Measurements from ENCODE around the gene PTPRR.

The PTPRR gene

GRCh38 chr12:70960484-70960883, 39.9 kb upstream of the PTPRR start:
- TF ChIP-seq MAX (IDR thresholded peaks at IDR 0.05; ENCODE audit: low read depth, low read length) (no peak), POLR2A (IDR thresholded peaks at IDR 0.05; ENCODE audit: extremely low read depth, insufficient read length) (no peak), CTCF (IDR thresholded peaks at IDR 0.05; ENCODE audit: low read depth, low read length) (no peak), MYC (IDR thresholded peaks at IDR 0.05; ENCODE audit: low read depth, low read length) (no peak)
- DNase-seq (ENCODE audit: low read depth) = no peak
- no peak overlapping the region for H3K4me3 ChIP-seq (ENCODE audit: low read depth, low read length)

- no peak overlapping the region for H3K4me3 ChIP-seq (ENCODE audit: low read depth, low read length)
- DNase-seq (ENCODE audit: low read depth) = no peak
- TF ChIP-seq MAX (IDR thresholded peaks at IDR 0.05; ENCODE audit: low read depth, low read length) (no peak), POLR2A (IDR thresholded peaks at IDR 0.05; ENCODE audit: extremely low read depth, insufficient read length) (no peak)
These were observed 34.9 kb upstream of the PTPRR start for GRCh38 chr12:70955415-70955814.

GRCh38 chr12:70950451-70950850, 29.9 kb upstream of the PTPRR start:
- no peak overlapping the region for H3K4me3 ChIP-seq (ENCODE audit: low read depth, low read length)
- TF ChIP-seq MAX (IDR thresholded peaks at IDR 0.05; ENCODE audit: low read depth, low read length) (no peak), POLR2A (IDR thresholded peaks at IDR 0.05; ENCODE audit: extremely low read depth, insufficient read length) (no peak), MYC (IDR thresholded peaks at IDR 0.05; ENCODE audit: low read depth, low read length) (no peak), CTCF (IDR thresholded peaks at IDR 0.05; ENCODE audit: low read depth, low read length) (no peak)
- DNase-seq (ENCODE audit: low read depth) = no peak

GRCh38 chr12:70948976-70949336, 28.4 kb upstream of the PTPRR start:
- H3K4me3 ChIP-seq (ENCODE audit: low read depth, low read length) = no peak overlapping the region
- TF ChIP-seq MAX (IDR thresholded peaks at IDR 0.05; ENCODE audit: low read depth, low read length) (no peak), MYC (IDR thresholded peaks at IDR 0.05; ENCODE audit: low read depth, low read length) (no peak), CTCF (IDR thresholded peaks at IDR 0.05; ENCODE audit: low read depth, low read length) (no peak), POLR2A (IDR thresholded peaks at IDR 0.05; ENCODE audit: extremely low read depth, insufficient read length) (no peak)
- DNase-seq (ENCODE audit: low read depth) = no peak

GRCh38 chr12:70948236-70948975, 27.9 kb upstream of the PTPRR start:
- no peak overlapping the region for H3K4me3 ChIP-seq (ENCODE audit: low read depth, low read length)
- no peak for DNase-seq (ENCODE audit: low read depth)
- TF ChIP-seq MYC (IDR thresholded peaks at IDR 0.05; ENCODE audit: low read depth, low read length) = no peak
- no peak for TF ChIP-seq CTCF (IDR thresholded peaks at IDR 0.05; ENCODE audit: low read depth, low read length)
- no peak for TF ChIP-seq POLR2A (IDR thresholded peaks at IDR 0.05; ENCODE audit: extremely low read depth, insufficient read length)
- no peak for TF ChIP-seq MAX (IDR thresholded peaks at IDR 0.05; ENCODE audit: low read depth, low read length)

- TF ChIP-seq MAX (IDR thresholded peaks at IDR 0.05; ENCODE audit: low read depth, low read length) = no peak
- no peak for TF ChIP-seq MYC (IDR thresholded peaks at IDR 0.05; ENCODE audit: low read depth, low read length)
- no peak for TF ChIP-seq POLR2A (IDR thresholded peaks at IDR 0.05; ENCODE audit: extremely low read depth, insufficient read length)
- no peak for TF ChIP-seq CTCF (IDR thresholded peaks at IDR 0.05; ENCODE audit: low read depth, low read length)
- no peak for DNase-seq (ENCODE audit: low read depth)
- no peak overlapping the region for H3K4me3 ChIP-seq (ENCODE audit: low read depth, low read length)
These were observed 15.8 kb upstream of the PTPRR start for GRCh38 chr12:70936203-70936813.
